Panc1 (cell line): Measurements from ENCODE around the gene PALM2AKAP2. TPM values are rescaled to one million over a fixed set of nuclear protein-coding genes. Genes with fewer than 3 reads are reported as not detected.

ENCODE experiments used
- ATAC-seq: fragments of 200-7000 bp; cut with Tn5 transposase; 2 replicates; pipeline ENCODE4 v1.9.1; 2020; ENCODE audit warnings: mild to moderate bottlenecking, moderate library complexity
- BruUV-seq: library from RNA; stranded (reverse); fragments of 400-500 nt; replicated peaks from 2 replicates; lab custom pipeline; 2021; lab: Mats Ljungman, UMichigan
- CTCF ChIA-PET: fragments of 300-600 bp; sonication (Branson Sonifier 250); formaldehyde crosslinking; loops from one replicate; lab custom pipeline; 2022; ENCODE audit warnings: antibody characterized with exemption; lab: Charles Lee
- POLR2A ChIA-PET: fragments of 300-600 bp; sonication (Branson Sonifier 250); formaldehyde crosslinking; loops from one replicate; lab custom pipeline; 2022; ENCODE audit warnings: antibody characterized with exemption; lab: Charles Lee
- DNase-seq: peaks from one replicate; pipeline ENCODE4 v3.0.0-alpha.2; 2010; ENCODE audit warnings: low read depth, low spot score
- H3K27ac ChIP-seq: 2 replicates; pipeline ENCODE4 v1.5.1; 2011; ENCODE audit warnings: mild to moderate bottlenecking, low read length, inconsistent platforms
- H3K27me3 ChIP-seq: fragments of 200-500 bp; sonication (Bioruptor generic); 2 replicates; pipeline ENCODE4 v1.6.0; 2014; ENCODE audit warnings: low read length, inconsistent platforms; ENCODE audit not compliant: control insufficient read depth, insufficient read depth
- H3K36me3 ChIP-seq: fragments of 200-500 bp; sonication (Bioruptor generic); 2 replicates; pipeline ENCODE4 v1.5.1; 2014; ENCODE audit warnings: inconsistent platforms, mild to moderate bottlenecking, low read length, moderate library complexity; ENCODE audit not compliant: control insufficient read depth, insufficient read depth
- H3K4me1 ChIP-seq: 2 replicates; pipeline ENCODE4 v1.5.1; 2011; ENCODE audit warnings: inconsistent platforms, mild to moderate bottlenecking, low read length, moderate library complexity; ENCODE audit not compliant: control insufficient read depth, insufficient read depth
- H3K4me3 ChIP-seq, 2 experiments: 2 replicates each; pipeline ENCODE4 v1.5.1; 2011 to 2012; ENCODE audit warnings: low read depth in 2 of 2, low read length in 2 of 2, mild to moderate bottlenecking in 2 of 2, inconsistent platforms in 1 of 2, moderate library complexity in 1 of 2
- H3K9me3 ChIP-seq: fragments of 200-500 bp; sonication (Bioruptor generic); 2 replicates; pipeline ENCODE4 v1.5.1; 2014; ENCODE audit warnings: low read depth, mild to moderate bottlenecking, inconsistent platforms, low read length, moderate library complexity; ENCODE audit not compliant: control insufficient read depth, insufficient read depth
- POLR2AphosphoS5 ChIP-seq: IDR thresholded peaks from 2 replicates; pipeline ENCODE4 v1.6.1; 2012; ENCODE audit warnings: mild to moderate bottlenecking, low read depth, low read length, moderate library complexity
- SIN3A ChIP-seq: IDR thresholded peaks from 2 replicates; pipeline ENCODE4 v1.6.1; 2012; ENCODE audit warnings: low read depth, mild to moderate bottlenecking, low read length, moderate library complexity, borderline replicate concordance; ENCODE audit not compliant: insufficient read depth
- TCF7L2 ChIP-seq: IDR thresholded peaks from 2 replicates; pipeline ENCODE4 v1.6.1; 2011; ENCODE audit warnings: mild to moderate bottlenecking, low read depth, low read length, inconsistent platforms
- in situ Hi-C: cut with HindIII; loops from 2 replicates; pipeline ENCODE4 v1.10.0; 2016; ENCODE audit warnings: low sequenced_read_pairs, low pct_unique_long_range_greater_than_20kb
- intact Hi-C: fragments of 100-400 bp; cut with micrococcal nuclease; formaldehyde crosslinking; loops from one replicate; pipeline ENCODE4 v1.10.0; 2022; ENCODE audit not compliant: unreplicated experiment
- total RNA-seq: library from RNA; stranded (reverse); gene quantifications from one replicate; pipeline ENCODE4 v1.2.1, GENCODE V29; 2021; ENCODE audit not compliant: unreplicated experiment
- TF ChIP-seq, protein P1 (sequence below): fragments of 450-650 bp; IDR thresholded peaks from 2 replicates; pipeline ENCODE4 v1.5.1; 2017; ENCODE audit warnings: mild to moderate bottlenecking
- TF ChIP-seq, protein P2 (sequence below), 2 experiments: IDR thresholded peaks; 2 replicates each; pipeline ENCODE4 v1.6.1; 2011 to 2012; ENCODE audit warnings: low read depth in 2 of 2, control low read depth in 1 of 2, low read length in 1 of 2, mild to moderate bottlenecking in 1 of 2, moderate library complexity in 1 of 2; ENCODE audit not compliant: insufficient read depth in 1 of 2

PALM2AKAP2 gene
- total RNA-seq, 1 experiment from 2014 or later: 0.44 TPM

DNA sequence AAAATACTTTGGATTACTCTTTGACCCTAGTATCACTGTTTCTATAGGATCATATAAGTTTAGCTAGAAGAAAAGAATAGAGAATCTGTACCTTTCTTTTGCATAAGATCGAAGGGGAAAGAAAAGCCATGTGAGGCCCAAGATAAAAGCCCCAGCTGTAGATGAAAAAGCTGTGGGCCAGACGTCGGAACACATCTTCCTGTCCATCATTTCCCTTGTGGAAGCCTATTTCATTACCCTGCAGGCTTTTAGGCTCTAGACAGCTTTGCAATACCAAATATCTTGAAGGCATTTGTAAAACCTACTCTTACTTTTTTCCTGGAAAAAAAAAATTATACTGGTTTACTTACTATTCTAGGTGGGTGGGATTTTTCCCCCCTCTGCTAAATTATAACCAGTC is 10.0 kb downstream of the PALM2AKAP2 start:
- TF ChIP-seq SIN3A: no peak
- TF ChIP-seq, protein P1, sequence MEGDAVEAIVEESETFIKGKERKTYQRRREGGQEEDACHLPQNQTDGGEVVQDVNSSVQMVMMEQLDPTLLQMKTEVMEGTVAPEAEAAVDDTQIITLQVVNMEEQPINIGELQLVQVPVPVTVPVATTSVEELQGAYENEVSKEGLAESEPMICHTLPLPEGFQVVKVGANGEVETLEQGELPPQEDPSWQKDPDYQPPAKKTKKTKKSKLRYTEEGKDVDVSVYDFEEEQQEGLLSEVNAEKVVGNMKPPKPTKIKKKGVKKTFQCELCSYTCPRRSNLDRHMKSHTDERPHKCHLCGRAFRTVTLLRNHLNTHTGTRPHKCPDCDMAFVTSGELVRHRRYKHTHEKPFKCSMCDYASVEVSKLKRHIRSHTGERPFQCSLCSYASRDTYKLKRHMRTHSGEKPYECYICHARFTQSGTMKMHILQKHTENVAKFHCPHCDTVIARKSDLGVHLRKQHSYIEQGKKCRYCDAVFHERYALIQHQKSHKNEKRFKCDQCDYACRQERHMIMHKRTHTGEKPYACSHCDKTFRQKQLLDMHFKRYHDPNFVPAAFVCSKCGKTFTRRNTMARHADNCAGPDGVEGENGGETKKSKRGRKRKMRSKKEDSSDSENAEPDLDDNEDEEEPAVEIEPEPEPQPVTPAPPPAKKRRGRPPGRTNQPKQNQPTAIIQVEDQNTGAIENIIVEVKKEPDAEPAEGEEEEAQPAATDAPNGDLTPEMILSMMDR: no peak
- ChIA-PET POLR2A (no interaction called here), CTCF (no interaction called here)
- ATAC-seq (no peak), DNase-seq (no peak)
- no peaks in the 10 kb centered on the region for H3K4me1 ChIP-seq
- H3K9me3 ChIP-seq: no peaks in the 10 kb centered on the region
- H3K27ac ChIP-seq: no peak overlapping the region
- in situ Hi-C loops (no loop called here), intact Hi-C loops (no loop called here)
- no TSS peak for BruUV-seq
- no peaks in the 10 kb centered on the region for H3K36me3 ChIP-seq
- H3K27me3 ChIP-seq: peaks cover 2% of the 10 kb centered on the region; the same call in 1 of the 2 replicates
- H3K4me3 ChIP-seq: no peak overlapping the region

DNA sequence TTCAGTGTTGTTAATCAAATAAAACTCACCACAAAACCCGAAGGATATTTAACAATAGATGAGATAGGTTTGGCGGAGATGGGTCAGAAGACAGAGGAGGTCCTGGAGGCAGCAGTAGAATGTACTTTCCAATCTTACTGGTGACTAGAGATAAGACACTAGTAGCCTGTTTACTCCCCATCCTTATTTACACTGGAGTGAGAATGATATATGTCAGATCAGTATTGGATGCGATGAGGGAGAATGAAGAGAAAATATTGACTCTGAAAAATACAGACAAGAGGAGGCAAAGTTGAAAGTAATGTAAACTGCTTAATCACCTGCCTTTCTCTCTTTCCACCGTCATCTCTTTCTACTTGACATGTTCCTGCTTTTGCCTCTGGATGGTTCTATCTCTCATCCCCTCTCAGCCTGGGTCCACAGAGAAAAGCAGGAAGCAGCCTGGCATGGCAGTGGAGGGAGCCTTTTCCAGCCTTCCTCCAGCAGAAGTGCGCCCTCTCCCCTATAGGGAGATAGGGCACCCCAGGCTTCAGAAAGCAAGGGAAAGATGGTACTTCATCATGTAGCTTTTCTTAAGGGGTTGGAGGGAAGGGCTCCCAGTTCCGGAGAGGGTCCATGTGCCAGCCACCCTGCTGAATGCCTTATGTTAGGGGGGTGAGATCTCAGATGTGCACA is 11.1 kb downstream of the PALM2AKAP2 start:
- POLR2A ChIA-PET: no interaction called here
- no peak overlapping the region for H3K4me3 ChIP-seq
- CTCF ChIA-PET: no interaction called here
- peaks cover 2% of the 10 kb centered on the region; the same call in 1 of the 2 replicates for H3K27me3 ChIP-seq
- no peak for ATAC-seq
- no peaks in the 10 kb centered on the region for H3K36me3 ChIP-seq
- intact Hi-C loops: no loop called here
- no peak overlapping the region for H3K27ac ChIP-seq
- in situ Hi-C loops: no loop called here
- DNase-seq: no peak
- TF ChIP-seq, protein P1: no peak
- no peak for TF ChIP-seq SIN3A
- BruUV-seq: no TSS peak
- H3K9me3 ChIP-seq: no peaks in the 10 kb centered on the region
- H3K4me1 ChIP-seq: no peaks in the 10 kb centered on the region

DNA sequence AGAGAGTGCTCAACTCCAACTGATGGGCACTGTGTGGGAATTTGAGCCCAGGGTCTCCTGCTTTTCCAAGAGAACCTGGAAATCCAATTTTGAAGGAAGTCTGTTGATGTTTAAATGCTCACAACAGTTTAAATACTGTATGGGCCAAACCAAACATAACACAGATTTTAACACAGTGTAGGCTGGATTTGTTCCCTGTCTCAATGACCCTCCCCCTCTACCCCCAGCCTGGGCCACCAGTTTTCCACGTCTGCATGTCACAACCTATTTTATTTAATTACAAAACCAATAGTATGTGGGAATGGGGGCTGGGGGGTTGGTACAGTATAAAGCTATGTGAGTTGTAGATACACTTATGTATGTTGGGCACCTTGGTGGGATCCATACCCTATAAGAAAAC is 11.7 kb downstream of the PALM2AKAP2 start:
- POLR2A ChIA-PET: no interaction called here

More for the DNA sequence above, 11.7 kb downstream of the PALM2AKAP2 start:
- H3K27ac ChIP-seq: no peak overlapping the region
- DNase-seq (no peak), ATAC-seq (no peak)
- no TSS peak for BruUV-seq
- no peak overlapping the region for H3K4me3 ChIP-seq
- H3K36me3 ChIP-seq: no peaks in the 10 kb centered on the region
- TF ChIP-seq POLR2AphosphoS5 (no peak), TCF7L2 (no peak), SIN3A (no peak)
- TF ChIP-seq, protein P1: no peak
- TF ChIP-seq, protein P2, sequence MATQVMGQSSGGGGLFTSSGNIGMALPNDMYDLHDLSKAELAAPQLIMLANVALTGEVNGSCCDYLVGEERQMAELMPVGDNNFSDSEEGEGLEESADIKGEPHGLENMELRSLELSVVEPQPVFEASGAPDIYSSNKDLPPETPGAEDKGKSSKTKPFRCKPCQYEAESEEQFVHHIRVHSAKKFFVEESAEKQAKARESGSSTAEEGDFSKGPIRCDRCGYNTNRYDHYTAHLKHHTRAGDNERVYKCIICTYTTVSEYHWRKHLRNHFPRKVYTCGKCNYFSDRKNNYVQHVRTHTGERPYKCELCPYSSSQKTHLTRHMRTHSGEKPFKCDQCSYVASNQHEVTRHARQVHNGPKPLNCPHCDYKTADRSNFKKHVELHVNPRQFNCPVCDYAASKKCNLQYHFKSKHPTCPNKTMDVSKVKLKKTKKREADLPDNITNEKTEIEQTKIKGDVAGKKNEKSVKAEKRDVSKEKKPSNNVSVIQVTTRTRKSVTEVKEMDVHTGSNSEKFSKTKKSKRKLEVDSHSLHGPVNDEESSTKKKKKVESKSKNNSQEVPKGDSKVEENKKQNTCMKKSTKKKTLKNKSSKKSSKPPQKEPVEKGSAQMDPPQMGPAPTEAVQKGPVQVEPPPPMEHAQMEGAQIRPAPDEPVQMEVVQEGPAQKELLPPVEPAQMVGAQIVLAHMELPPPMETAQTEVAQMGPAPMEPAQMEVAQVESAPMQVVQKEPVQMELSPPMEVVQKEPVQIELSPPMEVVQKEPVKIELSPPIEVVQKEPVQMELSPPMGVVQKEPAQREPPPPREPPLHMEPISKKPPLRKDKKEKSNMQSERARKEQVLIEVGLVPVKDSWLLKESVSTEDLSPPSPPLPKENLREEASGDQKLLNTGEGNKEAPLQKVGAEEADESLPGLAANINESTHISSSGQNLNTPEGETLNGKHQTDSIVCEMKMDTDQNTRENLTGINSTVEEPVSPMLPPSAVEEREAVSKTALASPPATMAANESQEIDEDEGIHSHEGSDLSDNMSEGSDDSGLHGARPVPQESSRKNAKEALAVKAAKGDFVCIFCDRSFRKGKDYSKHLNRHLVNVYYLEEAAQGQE (IDR thresholded peaks at IDR 0.05; ENCODE audit: insufficient read depth in 1 of 2, low read depth in 2 of 2, low read length in 1 of 2): no peak
- CTCF ChIA-PET: no interaction called here
- no peaks in the 10 kb centered on the region for H3K9me3 ChIP-seq
- in situ Hi-C loops: no loop called here
- H3K4me1 ChIP-seq: no peaks in the 10 kb centered on the region
- peaks cover 2% of the 10 kb centered on the region; the same call in 1 of the 2 replicates for H3K27me3 ChIP-seq
- intact Hi-C loops: no loop called here
